Omental fat pad (tissue), 4 donors: ENCODE data around the gene FHOD3. TPM values are rescaled to one million over a fixed set of nuclear protein-coding genes. Genes with fewer than 3 reads are reported as not detected.

Experiments used
- ATAC-seq: fragments of 150-250 bp; one replicate; pipeline ENCODE4 v1.9.1; 2016; ENCODE audit warnings: mild to moderate bottlenecking, moderate library complexity; ENCODE audit not compliant: low FRiP score
- DNase-seq: peaks from one replicate; pipeline ENCODE4 v3.0.0-alpha.2; 2019; ENCODE audit warnings: low spot score
- CTCF ChIP-seq, 3 donors: fragments of 450-650 bp; IDR thresholded peaks; one replicate each; pipeline ENCODE4 v1.5.1; 2016 to 2017; ENCODE audit warnings: antibody characterized with exemption in 3 of 3, mild to moderate bottlenecking in 3 of 3, moderate library complexity in 2 of 3
- total RNA-seq, 4 donors: library from RNA; depleted of rRNA; stranded (reverse); fragments of >200 nt; gene quantifications; one replicate each; pipeline ENCODE4 v1.1.0, GENCODE V29; 2016

FHOD3 gene
- total RNA-seq, 4 donors from 2014 or later: 0.96 to 3.8 (median 2.3) TPM

GRCh38 chr18:36410346-36410745 lies 112.8 kb downstream of the FHOD3 start:
- ATAC-seq (no peak), DNase-seq (no peak)
- TF ChIP-seq CTCF (IDR thresholded peaks at IDR 0.05): no peak

GRCh38 chr18:36411745-36412168 lies 114.2 kb downstream of the FHOD3 start:
- DNase-seq: no peak
- no peak for TF ChIP-seq CTCF (IDR thresholded peaks at IDR 0.05)
- no peak for ATAC-seq

GRCh38 chr18:36412778-36413177 lies 115.3 kb downstream of the FHOD3 start:
- TF ChIP-seq CTCF (IDR thresholded peaks at IDR 0.05): no peak
- DNase-seq (no peak), ATAC-seq (no peak)

- no peak for DNase-seq
- ATAC-seq: no peak
- no peak for TF ChIP-seq CTCF (IDR thresholded peaks at IDR 0.05)
These were observed 117.7 kb downstream of the FHOD3 start for GRCh38 chr18:36415171-36415570.

- ATAC-seq: no peak
- DNase-seq: no peak
These were observed 118.1 kb downstream of the FHOD3 start for GRCh38 chr18:36415625-36416024.

GRCh38 chr18:36419188-36419899 lies 121.8 kb downstream of the FHOD3 start:
- no peak for TF ChIP-seq CTCF (IDR thresholded peaks at IDR 0.05)
- ATAC-seq (no peak), DNase-seq (no peak)

More at GRCh38 chr18:36415625-36416024, 118.1 kb downstream of the FHOD3 start:
- TF ChIP-seq CTCF (IDR thresholded peaks at IDR 0.05): no peak

- ATAC-seq (no peak), DNase-seq (no peak)
- no peak for TF ChIP-seq CTCF (IDR thresholded peaks at IDR 0.05)
These were observed 122.5 kb downstream of the FHOD3 start for GRCh38 chr18:36419900-36420531.
